Upper lobe of left lung (tissue), 4 donors: ENCODE measurements around the gene CLASP1.

ENCODE experiments used
- EP300 ChIP-seq, 4 donors: sonication (generic); formaldehyde crosslinking; IDR thresholded peaks; one replicate each; pipeline ENCODE4 v1.5.1; 2017; ENCODE audit warnings: antibody characterized with exemption in 4 of 4, control low read depth in 2 of 4
- POLR2A ChIP-seq, 4 donors: fragments of 450-650 bp; IDR thresholded peaks; one replicate each; pipeline ENCODE4 v1.5.1; 2016 to 2017; ENCODE audit warnings: antibody characterized with exemption in 4 of 4, mild to moderate bottlenecking in 2 of 4
- POLR2AphosphoS5 ChIP-seq, 2 donors: sonication (generic); formaldehyde crosslinking; IDR thresholded peaks; one replicate each; pipeline ENCODE4 v1.5.1; 2017; ENCODE audit warnings: antibody characterized with exemption in 2 of 2
- TF ChIP-seq, protein P1 (sequence below), 6 experiments: fragments of 450-650 bp in 4 of 6; fragments of 200-600 bp in 2 of 6; sonication (generic) in 2 of 6; IDR thresholded peaks; one replicate each; pipeline ENCODE4 v1.5.1; 2016 to 2019; ENCODE audit warnings: antibody characterized with exemption in 6 of 6

DNA sequence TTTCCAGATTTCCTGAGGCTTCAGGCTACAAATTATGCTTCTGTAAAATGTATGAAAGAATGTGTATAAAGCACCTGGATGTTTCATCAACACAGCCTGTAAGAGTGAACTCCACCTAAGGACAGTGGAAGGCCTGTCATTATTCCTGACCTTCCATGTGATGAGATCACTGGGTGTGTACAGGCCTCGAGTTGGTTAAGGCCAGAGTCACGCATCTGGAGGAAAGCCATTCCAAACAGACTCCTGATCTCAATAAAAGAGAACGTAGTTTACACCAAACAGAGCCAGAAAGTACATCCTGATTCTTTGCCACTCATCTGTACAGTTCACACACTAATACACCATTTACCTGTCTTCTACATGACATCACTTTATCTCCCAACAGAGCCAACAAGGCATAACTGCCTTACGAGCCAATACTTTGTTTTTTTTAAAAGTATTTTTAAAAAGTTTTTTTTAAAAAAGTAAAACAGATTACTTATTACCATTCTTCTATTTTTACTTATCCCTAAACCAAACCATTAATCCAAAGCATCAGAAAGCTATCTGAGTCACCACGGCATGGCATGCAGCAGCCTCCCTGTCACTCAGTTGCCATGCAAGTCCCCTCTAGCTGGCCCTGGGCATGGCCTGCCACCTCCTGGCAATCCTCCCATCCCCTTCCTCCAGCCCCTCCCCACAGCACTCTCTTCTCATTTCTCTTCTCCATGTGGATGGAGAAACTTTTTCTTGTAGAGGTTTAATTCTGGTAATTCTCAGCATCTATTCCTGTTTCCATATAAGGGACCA, 285.4 kb downstream of the CLASP1 start:
- TF ChIP-seq, protein P1, sequence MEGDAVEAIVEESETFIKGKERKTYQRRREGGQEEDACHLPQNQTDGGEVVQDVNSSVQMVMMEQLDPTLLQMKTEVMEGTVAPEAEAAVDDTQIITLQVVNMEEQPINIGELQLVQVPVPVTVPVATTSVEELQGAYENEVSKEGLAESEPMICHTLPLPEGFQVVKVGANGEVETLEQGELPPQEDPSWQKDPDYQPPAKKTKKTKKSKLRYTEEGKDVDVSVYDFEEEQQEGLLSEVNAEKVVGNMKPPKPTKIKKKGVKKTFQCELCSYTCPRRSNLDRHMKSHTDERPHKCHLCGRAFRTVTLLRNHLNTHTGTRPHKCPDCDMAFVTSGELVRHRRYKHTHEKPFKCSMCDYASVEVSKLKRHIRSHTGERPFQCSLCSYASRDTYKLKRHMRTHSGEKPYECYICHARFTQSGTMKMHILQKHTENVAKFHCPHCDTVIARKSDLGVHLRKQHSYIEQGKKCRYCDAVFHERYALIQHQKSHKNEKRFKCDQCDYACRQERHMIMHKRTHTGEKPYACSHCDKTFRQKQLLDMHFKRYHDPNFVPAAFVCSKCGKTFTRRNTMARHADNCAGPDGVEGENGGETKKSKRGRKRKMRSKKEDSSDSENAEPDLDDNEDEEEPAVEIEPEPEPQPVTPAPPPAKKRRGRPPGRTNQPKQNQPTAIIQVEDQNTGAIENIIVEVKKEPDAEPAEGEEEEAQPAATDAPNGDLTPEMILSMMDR (IDR thresholded peaks at IDR 0.05): no peak
- no peak for TF ChIP-seq POLR2A (IDR thresholded peaks at IDR 0.05)
- TF ChIP-seq EP300 (IDR thresholded peaks at IDR 0.05): no peak
- no peak for TF ChIP-seq POLR2AphosphoS5 (IDR thresholded peaks at IDR 0.05)
